ENCODE data around the gene NOG.

DNA sequence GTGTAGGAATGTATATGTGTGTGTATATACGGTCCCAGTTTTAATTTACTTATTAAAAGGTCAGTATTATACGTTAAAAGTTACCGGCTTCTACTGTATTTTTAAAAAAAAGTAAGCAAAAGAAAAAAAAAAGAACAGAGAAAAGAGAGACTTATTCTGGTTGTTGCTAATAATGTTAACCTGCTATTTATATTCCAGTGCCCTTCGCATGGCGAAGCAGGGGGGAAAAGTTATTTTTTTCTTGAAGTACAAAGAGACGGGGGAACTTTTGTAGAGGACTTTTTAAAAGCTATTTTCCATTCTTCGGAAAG is 1.6 kb downstream of the NOG start:
- TF ChIP-seq, protein P1, sequence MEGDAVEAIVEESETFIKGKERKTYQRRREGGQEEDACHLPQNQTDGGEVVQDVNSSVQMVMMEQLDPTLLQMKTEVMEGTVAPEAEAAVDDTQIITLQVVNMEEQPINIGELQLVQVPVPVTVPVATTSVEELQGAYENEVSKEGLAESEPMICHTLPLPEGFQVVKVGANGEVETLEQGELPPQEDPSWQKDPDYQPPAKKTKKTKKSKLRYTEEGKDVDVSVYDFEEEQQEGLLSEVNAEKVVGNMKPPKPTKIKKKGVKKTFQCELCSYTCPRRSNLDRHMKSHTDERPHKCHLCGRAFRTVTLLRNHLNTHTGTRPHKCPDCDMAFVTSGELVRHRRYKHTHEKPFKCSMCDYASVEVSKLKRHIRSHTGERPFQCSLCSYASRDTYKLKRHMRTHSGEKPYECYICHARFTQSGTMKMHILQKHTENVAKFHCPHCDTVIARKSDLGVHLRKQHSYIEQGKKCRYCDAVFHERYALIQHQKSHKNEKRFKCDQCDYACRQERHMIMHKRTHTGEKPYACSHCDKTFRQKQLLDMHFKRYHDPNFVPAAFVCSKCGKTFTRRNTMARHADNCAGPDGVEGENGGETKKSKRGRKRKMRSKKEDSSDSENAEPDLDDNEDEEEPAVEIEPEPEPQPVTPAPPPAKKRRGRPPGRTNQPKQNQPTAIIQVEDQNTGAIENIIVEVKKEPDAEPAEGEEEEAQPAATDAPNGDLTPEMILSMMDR (IDR thresholded peaks at IDR 0.05), result no peak
- no peak for TF ChIP-seq POLR2A (IDR thresholded peaks at IDR 0.05)
